ENCODE results near the gene ZDBF2. TPM values are rescaled to one million over a fixed set of nuclear protein-coding genes. Genes with fewer than 3 reads are reported as not detected.

Gene ZDBF2
- total RNA-seq, 1 donor from 2014 or later: 40.9 TPM

DNA sequence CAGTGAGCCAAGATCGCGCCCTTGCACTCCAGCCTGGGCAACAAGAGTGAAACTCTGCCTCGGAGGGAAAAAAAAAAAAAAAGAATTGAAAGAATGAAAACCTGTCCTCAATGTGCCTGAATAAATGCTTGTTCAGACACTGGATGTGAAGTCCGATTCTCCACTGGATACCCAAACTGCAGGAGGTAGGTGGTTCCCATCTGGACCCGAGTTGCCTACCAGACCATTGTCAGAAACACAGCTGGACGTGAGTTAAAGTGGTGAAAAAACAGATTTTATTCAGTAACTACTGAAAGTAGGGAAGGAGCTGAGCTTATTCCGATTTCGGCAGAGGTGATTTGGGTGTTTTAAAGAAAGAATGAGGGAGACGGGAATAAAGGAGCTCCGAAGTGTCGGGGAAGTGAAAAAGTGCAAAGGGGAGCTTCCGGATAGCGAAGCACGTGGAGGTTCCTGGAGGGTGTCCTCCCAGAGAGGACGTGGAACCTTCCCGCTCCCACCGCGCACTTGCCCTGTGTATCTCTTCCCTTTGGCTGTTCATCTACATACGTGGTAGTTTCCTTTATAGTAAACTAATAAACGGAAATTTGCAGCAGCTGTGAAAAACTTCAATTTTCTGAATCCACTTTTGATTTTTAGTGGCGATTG, 10.4 kb upstream of the ZDBF2 start:
- H3K4me2 ChIP-seq (ENCODE audit: low read length): no peak overlapping the region

GRCh38 chr2:206266130-206267125, 8.0 kb upstream of the ZDBF2 start:
- no peak overlapping the region for H3K4me3 ChIP-seq (ENCODE audit: insufficient read depth, low read depth, low read length)
- H3K9ac ChIP-seq (ENCODE audit: low read length): no peak overlapping the region
- Mint-ChIP-seq H3K4me1 (ENCODE audit: low read depth, unreplicated experiment) (no peaks in the 10 kb centered on the region), H3K27ac (ENCODE audit: unreplicated experiment) (no peak overlapping the region), H3K4me3 (ENCODE audit: unreplicated experiment) (no peak overlapping the region), H3K36me3 (ENCODE audit: low read depth, unreplicated experiment) (no peaks in the 10 kb centered on the region), H3K9me3 (ENCODE audit: unreplicated experiment) (no peaks in the 10 kb centered on the region), H3K27me3 (ENCODE audit: low read depth, unreplicated experiment) (peaks cover 20% of the 10 kb centered on the region)
- H2AFZ ChIP-seq (ENCODE audit: low read depth, low read length): no peak overlapping the region
- no peaks in the 10 kb centered on the region for H3K36me3 ChIP-seq (ENCODE audit: insufficient read depth, low read length)
- H4K20me1 ChIP-seq (ENCODE audit: insufficient read depth, low read length): no peaks in the 10 kb centered on the region
- DNase-seq (ENCODE audit: low read depth): no peak
- H3K9me3 ChIP-seq (ENCODE audit: insufficient read depth, low read depth, low read length): no peaks in the 10 kb centered on the region
- no peaks in the 10 kb centered on the region for H3K4me1 ChIP-seq (ENCODE audit: insufficient read depth, low read length)
- no peaks in the 10 kb centered on the region for H3K79me2 ChIP-seq (ENCODE audit: insufficient read depth, low read length)
- TF ChIP-seq EZH2 (IDR thresholded peaks at IDR 0.05; ENCODE audit: insufficient read depth, low read length): no peak
- TF ChIP-seq, protein P1, sequence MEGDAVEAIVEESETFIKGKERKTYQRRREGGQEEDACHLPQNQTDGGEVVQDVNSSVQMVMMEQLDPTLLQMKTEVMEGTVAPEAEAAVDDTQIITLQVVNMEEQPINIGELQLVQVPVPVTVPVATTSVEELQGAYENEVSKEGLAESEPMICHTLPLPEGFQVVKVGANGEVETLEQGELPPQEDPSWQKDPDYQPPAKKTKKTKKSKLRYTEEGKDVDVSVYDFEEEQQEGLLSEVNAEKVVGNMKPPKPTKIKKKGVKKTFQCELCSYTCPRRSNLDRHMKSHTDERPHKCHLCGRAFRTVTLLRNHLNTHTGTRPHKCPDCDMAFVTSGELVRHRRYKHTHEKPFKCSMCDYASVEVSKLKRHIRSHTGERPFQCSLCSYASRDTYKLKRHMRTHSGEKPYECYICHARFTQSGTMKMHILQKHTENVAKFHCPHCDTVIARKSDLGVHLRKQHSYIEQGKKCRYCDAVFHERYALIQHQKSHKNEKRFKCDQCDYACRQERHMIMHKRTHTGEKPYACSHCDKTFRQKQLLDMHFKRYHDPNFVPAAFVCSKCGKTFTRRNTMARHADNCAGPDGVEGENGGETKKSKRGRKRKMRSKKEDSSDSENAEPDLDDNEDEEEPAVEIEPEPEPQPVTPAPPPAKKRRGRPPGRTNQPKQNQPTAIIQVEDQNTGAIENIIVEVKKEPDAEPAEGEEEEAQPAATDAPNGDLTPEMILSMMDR (IDR thresholded peaks at IDR 0.05; ENCODE audit: insufficient read depth, low read depth, low read length): no peak
- no peak overlapping the region for H3K27ac ChIP-seq (ENCODE audit: low read depth, low read length)
- peaks cover 73% of the 10 kb centered on the region for H3K27me3 ChIP-seq (ENCODE audit: insufficient read depth, low read length)
- FAIRE-seq: no peak
- H3K4me2 ChIP-seq (ENCODE audit: low read length): no peak overlapping the region

More for the DNA sequence above, 10.4 kb upstream of the ZDBF2 start:
- no peak for DNase-seq (ENCODE audit: low read depth)
- H3K27ac Mint-ChIP-seq (ENCODE audit: unreplicated experiment): no peak overlapping the region
- no peak for FAIRE-seq
- no peaks in the 10 kb centered on the region for H4K20me1 ChIP-seq (ENCODE audit: insufficient read depth, low read length)
- H3K27me3 ChIP-seq (ENCODE audit: insufficient read depth, low read length): peaks cover 85% of the 10 kb centered on the region
- no peak overlapping the region for H2AFZ ChIP-seq (ENCODE audit: low read depth, low read length)
- no peak overlapping the region for H3K27ac ChIP-seq (ENCODE audit: low read depth, low read length)
- H3K4me1 Mint-ChIP-seq (ENCODE audit: low read depth, unreplicated experiment): no peaks in the 10 kb centered on the region
- no peaks in the 10 kb centered on the region for H3K36me3 ChIP-seq (ENCODE audit: insufficient read depth, low read length)
- no peaks in the 10 kb centered on the region for H3K4me1 ChIP-seq (ENCODE audit: insufficient read depth, low read length)
- no peaks in the 10 kb centered on the region for H3K79me2 ChIP-seq (ENCODE audit: insufficient read depth, low read length)
- TF ChIP-seq EZH2 (IDR thresholded peaks at IDR 0.05; ENCODE audit: insufficient read depth, low read length): peak; percentile 57
- TF ChIP-seq, protein P1 (IDR thresholded peaks at IDR 0.05; ENCODE audit: insufficient read depth, low read depth, low read length): no peak
- no peaks in the 10 kb centered on the region for H3K36me3 Mint-ChIP-seq (ENCODE audit: low read depth, unreplicated experiment)
- H3K27me3 Mint-ChIP-seq (ENCODE audit: low read depth, unreplicated experiment): peaks cover 23% of the 10 kb centered on the region
- no peak overlapping the region for H3K9ac ChIP-seq (ENCODE audit: low read length)
- no peak overlapping the region for H3K4me3 Mint-ChIP-seq (ENCODE audit: unreplicated experiment)
- no peak overlapping the region for H3K4me3 ChIP-seq (ENCODE audit: insufficient read depth, low read depth, low read length)
- H3K9me3 Mint-ChIP-seq (ENCODE audit: unreplicated experiment): no peaks in the 10 kb centered on the region
- H3K9me3 ChIP-seq (ENCODE audit: insufficient read depth, low read depth, low read length): no peaks in the 10 kb centered on the region

Measured in astrocyte (in vitro differentiated cells and primary cell).